Neuronal stem cell (in vitro differentiated cells): ENCODE results near the gene ANGPT4.
A peak's percentile ranks its signal among the peaks of the same experiment; 100 is the strongest.
"Not testable (repeated sequence)": the region's sequence is repeated elsewhere in the genome, so short reads cannot be mapped to it uniquely, and the experiment has no call there.

ENCODE experiments used
- DNase-seq: peaks from one replicate; pipeline ENCODE4 v3.0.0-alpha.2; 2013; ENCODE audit warnings: low spot score
- H2AFZ ChIP-seq: one replicate; pipeline ENCODE4 v1.6.1; 2013; ENCODE audit warnings: mild to moderate bottlenecking, low read length, inconsistent platforms
- H2AK5ac ChIP-seq: 2 replicates; pipeline ENCODE4 v1.6.1; 2013; ENCODE audit warnings: low read depth, mild to moderate bottlenecking, inconsistent platforms, low read length, moderate library complexity, mixed read lengths
- H2BK120ac ChIP-seq: 2 replicates; pipeline ENCODE4 v1.6.1; 2013; ENCODE audit warnings: low read depth, mild to moderate bottlenecking, inconsistent platforms, low read length, moderate library complexity, mixed read lengths
- H2BK12ac ChIP-seq: one replicate; pipeline ENCODE4 v1.6.1; 2013; ENCODE audit warnings: low read length, inconsistent platforms
- H2BK15ac ChIP-seq: 2 replicates; pipeline ENCODE4 v1.6.1; 2013; ENCODE audit warnings: mild to moderate bottlenecking, low read length, inconsistent platforms, mixed read lengths
- H2BK5ac ChIP-seq: one replicate; pipeline ENCODE4 v1.6.1; 2013; ENCODE audit warnings: inconsistent platforms, mild to moderate bottlenecking, low read length, moderate library complexity
- H3K14ac ChIP-seq: one replicate; pipeline ENCODE4 v1.6.1; 2013; ENCODE audit warnings: low read length, inconsistent platforms
- H3K18ac ChIP-seq: 2 replicates; pipeline ENCODE4 v1.6.1; 2013; ENCODE audit warnings: low read length, inconsistent platforms
- H3K23ac ChIP-seq: 2 replicates; pipeline ENCODE4 v1.6.1; 2013; ENCODE audit warnings: low read depth, mild to moderate bottlenecking, mixed read lengths, low read length, inconsistent platforms; ENCODE audit not compliant: poor library complexity
- H3K27ac ChIP-seq: replicated peaks from 3 replicates; pipeline ENCODE4 v1.5.1; 2013; ENCODE audit warnings: low read length, inconsistent platforms
- H3K27me3 ChIP-seq, 3 experiments: 2 replicates each; pipeline ENCODE4 v1.6.1; 2013; ENCODE audit warnings: low read length in 3 of 3, mild to moderate bottlenecking in 2 of 3, inconsistent platforms in 1 of 3, low read depth in 1 of 3, mixed read lengths in 1 of 3, moderate library complexity in 1 of 3; ENCODE audit not compliant: control insufficient read depth in 3 of 3, insufficient read depth in 3 of 3
- H3K36me3 ChIP-seq, 2 donors: replicated peaks in 1 of 2; 2 replicates each; pipeline ENCODE4 v1.6.1; 2013; ENCODE audit warnings: low read length in 2 of 2; ENCODE audit not compliant: control insufficient read depth in 2 of 2, insufficient read depth in 2 of 2
- H3K4ac ChIP-seq: 2 replicates; pipeline ENCODE4 v1.6.1; 2013; ENCODE audit warnings: inconsistent platforms, mild to moderate bottlenecking, low read length, moderate library complexity
- H3K4me1 ChIP-seq, 2 donors: 1 replicate in 1 of 2; 2 replicates in 1 of 2; pipeline ENCODE4 v1.6.1; 2013; ENCODE audit warnings: low read length in 2 of 2, low read depth in 1 of 2; ENCODE audit not compliant: control insufficient read depth in 2 of 2, insufficient read depth in 1 of 2
- H3K4me2 ChIP-seq: one replicate; pipeline ENCODE4 v1.6.1; 2013; ENCODE audit warnings: mild to moderate bottlenecking, low read length, inconsistent platforms; ENCODE audit not compliant: insufficient read depth, poor library complexity, severe bottlenecking
- H3K4me3 ChIP-seq, 2 donors: 2 replicates each; pipeline ENCODE4 v1.5.1; 2013; ENCODE audit warnings: low read length in 2 of 2, mild to moderate bottlenecking in 2 of 2, inconsistent platforms in 1 of 2, moderate library complexity in 1 of 2
- H3K79me1 ChIP-seq: one replicate; pipeline ENCODE4 v1.6.1; 2013; ENCODE audit warnings: low read depth, mild to moderate bottlenecking, inconsistent platforms, low read length, moderate library complexity
- H3K9ac ChIP-seq: one replicate; pipeline ENCODE4 v1.6.1; 2013; ENCODE audit warnings: mild to moderate bottlenecking, low read depth, low read length, inconsistent platforms; ENCODE audit not compliant: poor library complexity
- H3K9me3 ChIP-seq, 2 donors: replicated peaks in 1 of 2; 2 replicates each; pipeline versions ENCODE3 to v1.6.1; 2013; ENCODE audit warnings: low read length in 2 of 2, mild to moderate bottlenecking in 2 of 2, inconsistent platforms in 1 of 2, low read depth in 1 of 2, mixed read lengths in 1 of 2, moderate library complexity in 1 of 2; ENCODE audit not compliant: control insufficient read depth in 2 of 2, insufficient read depth in 1 of 2
- H4K8ac ChIP-seq: one replicate; pipeline ENCODE4 v1.6.1; 2013; ENCODE audit warnings: low read depth, mild to moderate bottlenecking, inconsistent platforms, low read length, moderate library complexity
- H4K91ac ChIP-seq: one replicate; pipeline ENCODE4 v1.6.1; 2013; ENCODE audit warnings: low read length, low read depth, mild to moderate bottlenecking, inconsistent platforms; ENCODE audit not compliant: poor library complexity
- WGBS, 2 donors: extraction: QIAGEN DNeasy Blood & Tissue Kit; methylation state at CpG; one replicate each; pipeline ENCODE4 v1.1.7; 2013; ENCODE audit warnings: missing lambda C conversion rate in 2 of 2, mixed read lengths in 1 of 2; ENCODE audit not compliant: insufficient read length in 2 of 2, insufficient replicate concordance in 1 of 2; ENCODE audit errors: extremely low coverage in 2 of 2; 5-methylcytosine and 5-hydroxymethylcytosine counted together

ANGPT4 gene

DNA sequence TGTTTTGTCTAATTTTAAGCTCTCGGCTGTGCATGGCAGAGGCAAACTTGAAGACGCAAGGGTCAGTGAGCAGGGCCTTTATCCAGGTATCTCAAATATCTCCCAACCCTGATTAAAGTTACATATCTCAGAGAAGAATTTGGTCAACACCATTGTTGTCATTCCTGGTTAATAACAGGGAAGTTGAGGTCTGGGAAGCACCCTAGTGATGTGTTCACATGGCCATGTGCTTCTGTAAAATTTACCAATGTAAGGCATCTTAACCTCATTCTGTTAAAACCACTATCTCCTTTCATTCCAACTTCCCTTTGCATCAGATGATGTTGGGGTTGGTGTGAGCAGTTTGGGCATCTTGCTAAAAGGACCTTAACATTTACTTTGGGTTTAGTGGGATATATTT lies 86.6 kb downstream of the ANGPT4 start:
- no peak overlapping the region for H2BK5ac ChIP-seq
- H3K14ac ChIP-seq: no peak overlapping the region
- H3K79me1 ChIP-seq: no peaks in the 10 kb centered on the region
- no peak overlapping the region for H2BK120ac ChIP-seq
- H2AFZ ChIP-seq: no peak overlapping the region
- H3K27ac ChIP-seq: no peak overlapping the region
- no peak overlapping the region for H2BK15ac ChIP-seq
- H3K27me3 ChIP-seq: peaks cover 0 to 10% (median 0%) of the 10 kb centered on the region in 3 experiments
- H3K36me3 ChIP-seq: no peaks in the 10 kb centered on the region
- no peak overlapping the region for H3K23ac ChIP-seq
- no peak for DNase-seq
- no peak overlapping the region for H2AK5ac ChIP-seq
- H4K91ac ChIP-seq: no peak overlapping the region
- no peak overlapping the region for H3K4me3 ChIP-seq
- no peak overlapping the region for H3K18ac ChIP-seq
- H3K4me1 ChIP-seq: no peaks in the 10 kb centered on the region
- H3K4ac ChIP-seq: no peak overlapping the region
- H2BK12ac ChIP-seq: no peak overlapping the region
- no CpG with 5 or more reads among the region's 2 CpGs for WGBS, 2 donors
- no peak overlapping the region for H3K4me2 ChIP-seq
- H3K9ac ChIP-seq: no peak overlapping the region
- no peaks in the 10 kb centered on the region for H3K9me3 ChIP-seq
- H4K8ac ChIP-seq: no peak overlapping the region

DNA sequence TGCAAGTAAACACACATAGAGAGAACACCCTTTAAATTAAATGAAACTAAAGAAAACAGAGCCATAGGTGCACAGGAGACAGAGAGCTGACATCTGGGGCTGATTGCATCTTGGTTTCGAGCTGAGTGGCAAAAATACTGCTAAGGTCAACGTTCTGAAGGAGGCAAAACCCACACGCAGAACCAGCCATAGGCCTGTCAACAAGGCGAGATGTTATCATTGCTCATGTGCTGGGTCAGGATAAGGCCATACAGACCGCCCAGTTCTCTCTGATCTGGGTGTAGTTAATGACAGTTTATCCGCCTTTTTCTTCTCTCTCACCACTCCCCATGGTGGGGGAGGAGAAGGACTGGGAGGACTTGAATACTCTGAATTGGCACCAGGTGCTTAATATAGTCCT lies 87.1 kb downstream of the ANGPT4 start:
- no peaks in the 10 kb centered on the region for H3K79me1 ChIP-seq
- no peak overlapping the region for H2BK5ac ChIP-seq
- no peak overlapping the region for H4K91ac ChIP-seq
- H2BK15ac ChIP-seq: no peak overlapping the region
- no peaks in the 10 kb centered on the region for H3K4me1 ChIP-seq
- H2BK12ac ChIP-seq: no peak overlapping the region
- no peak overlapping the region for H2AFZ ChIP-seq
- H2BK120ac ChIP-seq: no peak overlapping the region
- no peak overlapping the region for H3K23ac ChIP-seq
- no peak overlapping the region for H2AK5ac ChIP-seq
- no peaks in the 10 kb centered on the region for H3K9me3 ChIP-seq
- DNase-seq: no peak
- H3K14ac ChIP-seq: no peak overlapping the region
- H3K27ac ChIP-seq: no peak overlapping the region
- H3K4ac ChIP-seq: no peak overlapping the region
- no peak overlapping the region for H3K4me2 ChIP-seq
- H3K9ac ChIP-seq: no peak overlapping the region
- H3K27me3 ChIP-seq: peaks cover 0 to 10% (median 0%) of the 10 kb centered on the region in 3 experiments
- H4K8ac ChIP-seq: no peak overlapping the region
- H3K36me3 ChIP-seq: no peaks in the 10 kb centered on the region
- WGBS, 2 donors: no CpG with 5 or more reads among the region's 6 CpGs
- no peak overlapping the region for H3K4me3 ChIP-seq
- H3K18ac ChIP-seq: no peak overlapping the region

GRCh38 chr20:827981-828380 lies 88.2 kb downstream of the ANGPT4 start:
- not testable (repeated sequence) for H2AFZ ChIP-seq, H3K9ac ChIP-seq, H3K18ac ChIP-seq, H2BK5ac ChIP-seq, H3K23ac ChIP-seq, H3K4me2 ChIP-seq, H2BK120ac ChIP-seq, H3K4me3 ChIP-seq, DNase-seq, H3K4ac ChIP-seq, H3K27ac ChIP-seq, H2AK5ac ChIP-seq, H3K36me3 ChIP-seq, H3K4me1 ChIP-seq, H4K91ac ChIP-seq, H3K79me1 ChIP-seq, H4K8ac ChIP-seq, H3K9me3 ChIP-seq, H3K14ac ChIP-seq, H3K27me3 ChIP-seq, H2BK15ac ChIP-seq, H2BK12ac ChIP-seq
- no CpG with 5 or more reads among the region's 8 CpGs for WGBS, 2 donors

DNA sequence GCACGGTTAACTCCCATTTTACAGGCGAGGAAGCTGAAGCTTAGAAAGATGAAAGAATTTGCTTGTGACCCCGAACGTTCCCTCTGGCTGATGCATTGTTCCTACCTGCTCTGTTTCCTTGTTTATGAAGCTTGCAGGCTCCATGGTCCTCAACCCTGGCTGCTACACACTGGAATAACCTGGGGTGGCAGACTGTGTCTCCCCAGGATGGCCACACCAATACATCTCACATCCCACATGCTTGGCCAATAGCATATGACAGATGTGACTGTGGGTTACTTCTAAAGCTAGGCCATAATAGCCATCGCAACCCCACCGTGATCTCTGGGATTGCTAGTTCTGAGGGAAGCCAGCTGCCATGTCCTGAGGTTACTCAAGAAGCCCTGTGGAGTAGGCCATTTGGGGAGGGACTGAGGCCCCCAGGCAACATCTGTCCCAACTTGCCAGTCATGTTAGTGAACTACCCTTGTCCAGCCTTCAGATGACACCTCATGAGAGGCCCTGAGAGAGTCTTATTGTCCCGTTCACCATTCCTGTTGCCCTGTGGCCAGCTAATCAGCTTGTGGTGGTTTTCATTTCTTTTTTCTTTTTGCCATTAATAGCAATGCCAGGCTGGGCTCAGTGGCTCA lies 89.3 kb downstream of the ANGPT4 start:
- WGBS, 2 donors: no CpG with 5 or more reads among the region's 7 CpGs
- H3K4me3 ChIP-seq: no peak overlapping the region
- H3K4ac ChIP-seq: no peak overlapping the region
- no peak overlapping the region for H2AFZ ChIP-seq
- no peak overlapping the region for H3K14ac ChIP-seq
- no peak overlapping the region for H3K23ac ChIP-seq
- no peak overlapping the region for H2BK120ac ChIP-seq
- no peak overlapping the region for H2BK12ac ChIP-seq
- H3K9me3 ChIP-seq: no peaks in the 10 kb centered on the region
- H2AK5ac ChIP-seq: no peak overlapping the region
- peaks cover 0 to 10% (median 0%) of the 10 kb centered on the region in 3 experiments for H3K27me3 ChIP-seq
- no peak overlapping the region for H3K27ac ChIP-seq
- H2BK15ac ChIP-seq: peak overlapping the region; percentile 3
- no peaks in the 10 kb centered on the region for H3K79me1 ChIP-seq
- no peak overlapping the region for H3K4me2 ChIP-seq
- peaks cover 4 to 6% of the 10 kb centered on the region in 2 donors for H3K4me1 ChIP-seq
- no peak overlapping the region for H3K18ac ChIP-seq
- no peak overlapping the region for H4K91ac ChIP-seq
- H4K8ac ChIP-seq: no peak overlapping the region
- no peak overlapping the region for H2BK5ac ChIP-seq
- H3K36me3 ChIP-seq: no peaks in the 10 kb centered on the region
- no peak overlapping the region for H3K9ac ChIP-seq
- no peak for DNase-seq
